ENCODE results near the gene AQP6.

The AQP6 gene

DNA sequence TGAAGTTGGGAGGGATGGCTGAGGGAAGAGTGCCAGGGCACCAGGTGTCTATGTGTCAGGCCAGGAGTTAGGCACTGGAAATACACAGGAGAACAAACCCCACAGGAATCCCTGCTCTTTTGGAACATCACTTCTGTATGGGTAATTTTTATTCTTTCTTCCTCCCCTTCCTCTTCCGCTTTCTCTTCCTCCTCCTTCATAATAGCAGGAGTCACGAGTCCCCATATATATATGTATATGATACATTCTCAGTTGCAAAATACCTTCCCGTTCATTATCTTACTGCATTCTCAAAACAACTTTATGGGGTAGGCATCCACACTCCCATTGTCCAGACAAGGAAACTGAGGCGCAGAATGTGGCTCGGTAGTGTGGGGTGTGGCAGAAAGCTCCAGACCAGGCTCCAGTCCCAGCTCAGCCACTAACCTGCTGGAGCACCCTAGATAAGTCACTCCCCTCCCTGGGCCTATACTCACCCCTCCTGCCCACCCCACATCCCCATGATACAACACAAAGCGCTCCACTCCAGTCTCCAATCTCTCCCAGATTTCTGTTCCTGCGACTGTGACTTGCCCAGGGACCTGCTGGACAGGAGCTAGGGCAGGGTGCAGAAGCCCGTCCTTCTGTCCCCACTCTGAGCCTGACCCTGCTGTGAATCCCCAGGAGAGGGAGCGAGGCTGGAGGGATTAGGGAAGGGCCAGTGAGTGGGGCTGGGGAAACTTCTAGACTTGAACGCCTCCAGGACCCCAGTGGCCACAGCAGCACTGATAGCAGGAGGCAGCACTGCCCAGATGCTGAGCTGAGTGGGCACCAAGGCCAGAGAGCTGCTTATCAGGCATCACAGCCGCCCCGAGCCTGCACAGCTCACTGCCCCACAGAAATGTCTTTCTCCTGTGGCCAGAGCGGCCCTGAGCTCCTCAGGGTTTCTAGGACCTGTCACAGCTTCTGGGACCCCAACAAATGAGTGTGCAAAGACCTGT lies 23.6 kb upstream of the AQP6 start:
- Mint-ChIP-seq H3K9me3 (no peaks in the 10 kb centered on the region), H3K27me3 (ENCODE audit: low read depth) (peaks cover 55% of the 10 kb centered on the region), H3K27ac (no peak overlapping the region), H3K36me3 (ENCODE audit: low read depth) (no peaks in the 10 kb centered on the region), H3K4me3 (no peak overlapping the region), H3K4me1 (peaks cover 12% of the 10 kb centered on the region)
- no peak for TF ChIP-seq CTCF (IDR thresholded peaks at IDR 0.05; ENCODE audit: unreplicated experiment in 3 of 3)

GRCh38 chr12:49949866-49950265 lies 22.9 kb upstream of the AQP6 start:
- H3K27ac Mint-ChIP-seq = no peak overlapping the region
- no peak for TF ChIP-seq CTCF (IDR thresholded peaks at IDR 0.05; ENCODE audit: unreplicated experiment in 3 of 3)
- H3K9me3 Mint-ChIP-seq = no peaks in the 10 kb centered on the region
- H3K4me3 Mint-ChIP-seq = no peak overlapping the region
- no peaks in the 10 kb centered on the region for H3K36me3 Mint-ChIP-seq (ENCODE audit: low read depth)
- H3K27me3 Mint-ChIP-seq (ENCODE audit: low read depth) = peaks cover 56% of the 10 kb centered on the region
- H3K4me1 Mint-ChIP-seq = peaks cover 12% of the 10 kb centered on the region

GRCh38 chr12:49950273-49951251 lies 22.2 kb upstream of the AQP6 start, which contains the start of gene AQP2:
Gene AQP2 (plus strand): TSS chr12:49950737. CDS start chr12:49950831, 94 bp downstream.
- peaks cover 8% of the 10 kb centered on the region for H3K4me1 Mint-ChIP-seq
- H3K36me3 Mint-ChIP-seq (ENCODE audit: low read depth) = no peaks in the 10 kb centered on the region
- H3K9me3 Mint-ChIP-seq = no peaks in the 10 kb centered on the region
- peaks cover 51% of the 10 kb centered on the region for H3K27me3 Mint-ChIP-seq (ENCODE audit: low read depth)
- H3K27ac Mint-ChIP-seq = no peak within 1 kb of the TSS
- no peak within 1 kb of the TSS for H3K4me3 Mint-ChIP-seq
- TF ChIP-seq CTCF (IDR thresholded peaks at IDR 0.05; ENCODE audit: unreplicated experiment in 3 of 3) = no peak

GRCh38 chr12:49951411-49952240 lies 21.1 kb upstream of the AQP6 start:
- Mint-ChIP-seq H3K9me3 (no peaks in the 10 kb centered on the region), H3K4me3 (no peak overlapping the region), H3K27me3 (ENCODE audit: low read depth) (peaks cover 50% of the 10 kb centered on the region), H3K4me1 (no peaks in the 10 kb centered on the region), H3K36me3 (ENCODE audit: low read depth) (no peaks in the 10 kb centered on the region), H3K27ac (no peak overlapping the region)
- TF ChIP-seq CTCF (IDR thresholded peaks at IDR 0.05; ENCODE audit: unreplicated experiment in 3 of 3) = no peak

GRCh38 chr12:49952391-49953055 lies 20.2 kb upstream of the AQP6 start:
- no peak for TF ChIP-seq CTCF (IDR thresholded peaks at IDR 0.05; ENCODE audit: unreplicated experiment in 3 of 3)
- H3K27me3 Mint-ChIP-seq (ENCODE audit: low read depth) = peaks cover 56% of the 10 kb centered on the region
- H3K36me3 Mint-ChIP-seq (ENCODE audit: low read depth) = no peaks in the 10 kb centered on the region
- H3K4me1 Mint-ChIP-seq = no peaks in the 10 kb centered on the region
- no peak overlapping the region for H3K27ac Mint-ChIP-seq
- H3K4me3 Mint-ChIP-seq = no peak overlapping the region
- H3K9me3 Mint-ChIP-seq = no peaks in the 10 kb centered on the region

All from nephron (organoid).